Mesothelial cell of epicardium (in vitro differentiated cells): ENCODE measurements around the gene RER1. TPM values are rescaled to one million over a fixed set of nuclear protein-coding genes. Genes with fewer than 3 reads are reported as not detected.
"Not testable (repeated sequence)": the region's sequence is repeated elsewhere in the genome, so short reads cannot be mapped to it uniquely, and the experiment has no call there.

ENCODE experiments used
- DNase-seq, 2 experiments: peaks; one replicate each; pipeline ENCODE4 v3.0.0; 2021; ENCODE audit warnings: low spot score in 2 of 2; ENCODE audit not compliant: unreplicated experiment in 2 of 2
- H3K27ac Mint-ChIP-seq: 2 replicates; pipeline ENCODE4 v1.8.0; 2021; ENCODE audit warnings: mixed read lengths
- H3K27me3 Mint-ChIP-seq: 2 replicates; pipeline ENCODE4 v1.8.0; 2021; ENCODE audit warnings: low read depth, mixed read lengths
- H3K36me3 Mint-ChIP-seq: 2 replicates; pipeline ENCODE4 v1.8.0; 2021; ENCODE audit warnings: mixed read lengths
- H3K4me1 Mint-ChIP-seq: 2 replicates; pipeline ENCODE4 v1.8.0; 2021; ENCODE audit warnings: mixed read lengths
- H3K4me3 Mint-ChIP-seq: 2 replicates; pipeline ENCODE4 v1.8.0; 2021; ENCODE audit warnings: mild to moderate bottlenecking, moderate library complexity, mixed read lengths
- H3K9me3 Mint-ChIP-seq: 2 replicates; pipeline ENCODE4 v1.8.0; 2021; ENCODE audit warnings: mixed read lengths
- CTCF ChIP-seq: fragments of 200-600 bp; sonication (generic); IDR thresholded peaks from one replicate; pipeline ENCODE4 v1.5.0; 2021; ENCODE audit warnings: antibody characterized with exemption; ENCODE audit not compliant: unreplicated experiment
- total RNA-seq: library from RNA; stranded (reverse); gene quantifications from 3 replicates; pipeline ENCODE4 v1.2.1, GENCODE V29; 2021

Gene RER1
- total RNA-seq, 1 donor from 2014 or later = 95.1 TPM

- Mint-ChIP-seq H3K9me3 (no peaks in the 10 kb centered on the region), H3K4me1 (no peaks in the 10 kb centered on the region), H3K27ac (no peak overlapping the region), H3K4me3 (no peak overlapping the region), H3K27me3 (peaks cover 66% of the 10 kb centered on the region), H3K36me3 (no peaks in the 10 kb centered on the region)
- DNase-seq = no peak
- TF ChIP-seq CTCF = no peak
Measured at GRCh38 chr1:2437617-2438016, 46.0 kb downstream of the RER1 start.

GRCh38 chr1:2438038-2438437 lies 46.4 kb downstream of the RER1 start:
- DNase-seq = no peak
- no peak for TF ChIP-seq CTCF
- H3K4me1 Mint-ChIP-seq = peaks cover 2% of the 10 kb centered on the region
- no peak overlapping the region for H3K27ac Mint-ChIP-seq
- no peak overlapping the region for H3K4me3 Mint-ChIP-seq
- H3K9me3 Mint-ChIP-seq = no peaks in the 10 kb centered on the region
- peaks cover 67% of the 10 kb centered on the region for H3K27me3 Mint-ChIP-seq
- no peaks in the 10 kb centered on the region for H3K36me3 Mint-ChIP-seq

DNA sequence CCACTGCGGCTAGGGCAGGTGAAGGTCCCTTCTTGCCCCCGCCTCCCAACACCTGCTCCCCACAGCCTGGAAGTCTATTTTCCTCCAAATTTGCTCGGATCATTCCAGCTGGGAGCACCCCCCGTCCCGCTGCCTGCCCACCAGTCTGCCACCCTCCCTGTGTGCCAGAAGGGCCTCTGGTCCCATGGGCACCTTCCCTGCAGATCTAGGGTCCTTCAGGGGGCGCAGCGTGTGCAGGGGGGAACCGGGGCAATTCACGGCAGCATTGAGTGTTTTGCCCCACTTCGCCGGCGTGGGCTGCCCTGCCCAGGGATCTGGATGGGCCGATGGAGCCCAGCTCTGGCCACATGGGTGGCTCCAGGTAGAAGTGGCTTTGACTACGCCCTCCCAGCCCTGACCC lies 47.0 kb downstream of the RER1 start:
- Mint-ChIP-seq H3K27me3 (peaks cover 62% of the 10 kb centered on the region), H3K9me3 (no peaks in the 10 kb centered on the region), H3K27ac (no peak overlapping the region)

DNA sequence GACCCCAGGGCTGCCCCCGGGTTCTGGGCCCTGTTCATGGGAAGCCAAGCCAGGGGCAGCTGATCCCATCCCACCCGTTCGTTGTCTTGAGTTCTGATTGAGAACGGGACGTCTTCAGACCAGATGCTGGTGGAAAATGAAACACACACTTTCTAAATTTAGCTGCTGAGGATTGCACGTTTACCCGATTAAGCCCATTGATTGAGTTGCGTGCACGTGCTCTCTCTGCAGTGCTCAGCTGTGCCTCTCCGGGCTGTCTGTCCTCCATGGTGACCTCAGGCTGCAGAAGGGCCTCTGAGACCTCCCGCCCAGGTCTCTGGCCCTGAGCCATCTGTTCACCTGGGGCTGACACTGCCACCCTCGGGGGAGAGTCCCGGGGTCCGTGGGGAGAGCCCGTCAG lies 47.7 kb downstream of the RER1 start:
- Mint-ChIP-seq H3K27me3 (peaks cover 63% of the 10 kb centered on the region), H3K27ac (no peak overlapping the region), H3K4me1 (peaks cover 2% of the 10 kb centered on the region), H3K36me3 (no peaks in the 10 kb centered on the region), H3K4me3 (no peak overlapping the region), H3K9me3 (no peaks in the 10 kb centered on the region)
- no peak for TF ChIP-seq CTCF
- DNase-seq = no peak

More for the DNA sequence above, 47.0 kb downstream of the RER1 start:
- H3K4me3 Mint-ChIP-seq = no peak overlapping the region
- H3K36me3 Mint-ChIP-seq = no peaks in the 10 kb centered on the region
- no peak for TF ChIP-seq CTCF
- H3K4me1 Mint-ChIP-seq = peaks cover 2% of the 10 kb centered on the region
- DNase-seq = no peak

- peaks cover 65% of the 10 kb centered on the region for H3K27me3 Mint-ChIP-seq
- not testable (repeated sequence) for H3K4me1 Mint-ChIP-seq, H3K9me3 Mint-ChIP-seq, H3K27ac Mint-ChIP-seq, DNase-seq, H3K36me3 Mint-ChIP-seq, H3K4me3 Mint-ChIP-seq
Measured at GRCh38 chr1:2440346-2440745, 48.7 kb downstream of the RER1 start.

DNA sequence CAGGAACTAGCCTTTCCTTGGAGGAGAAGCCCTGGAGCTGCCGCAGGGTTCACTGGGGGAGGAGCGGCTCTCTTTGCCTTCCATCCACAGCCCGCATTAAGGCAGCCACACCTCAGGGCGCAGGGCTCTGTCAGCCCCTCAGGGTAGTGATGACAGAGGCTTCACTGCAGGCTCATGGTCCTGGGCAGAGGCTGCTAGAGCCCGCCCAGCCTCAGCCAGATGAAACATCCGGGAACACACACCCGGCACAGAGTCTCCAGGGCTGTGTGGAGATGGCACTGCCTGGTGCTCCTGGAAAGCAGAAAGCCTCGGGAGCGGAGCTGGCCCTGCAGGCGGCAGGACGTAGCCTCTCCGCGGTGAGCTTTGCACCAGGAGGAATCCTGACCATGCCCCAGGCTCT lies 50.1 kb downstream of the RER1 start:
- no peak for DNase-seq
- Mint-ChIP-seq H3K27me3 (peaks cover 69% of the 10 kb centered on the region), H3K27ac (no peak overlapping the region), H3K4me3 (no peak overlapping the region), H3K9me3 (no peaks in the 10 kb centered on the region), H3K4me1 (peaks cover 2% of the 10 kb centered on the region), H3K36me3 (no peaks in the 10 kb centered on the region)
- no peak for TF ChIP-seq CTCF
